ENCODE measurements around the gene CHCT1.

Gene CHCT1

DNA sequence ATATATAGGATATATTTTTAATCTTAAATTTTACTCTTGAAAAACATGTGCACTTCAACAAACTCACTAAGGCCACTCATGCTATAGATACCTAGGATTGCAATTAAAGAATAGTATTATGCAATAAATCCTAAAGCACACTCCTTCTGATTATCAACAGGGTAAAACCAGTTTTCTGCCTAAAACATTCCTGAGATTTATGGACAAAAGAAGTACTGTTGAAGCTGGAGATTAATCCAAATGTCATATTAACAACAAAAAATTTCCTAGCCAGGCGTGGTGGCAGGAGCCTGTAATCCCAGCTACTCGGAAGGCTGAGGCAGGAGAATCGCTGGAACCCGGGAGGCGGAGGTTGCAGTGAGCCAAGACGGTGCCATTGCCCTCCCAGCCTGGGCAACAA lies 21.4 kb downstream of the CHCT1 start:
- no peak for DNase-seq

DNA sequence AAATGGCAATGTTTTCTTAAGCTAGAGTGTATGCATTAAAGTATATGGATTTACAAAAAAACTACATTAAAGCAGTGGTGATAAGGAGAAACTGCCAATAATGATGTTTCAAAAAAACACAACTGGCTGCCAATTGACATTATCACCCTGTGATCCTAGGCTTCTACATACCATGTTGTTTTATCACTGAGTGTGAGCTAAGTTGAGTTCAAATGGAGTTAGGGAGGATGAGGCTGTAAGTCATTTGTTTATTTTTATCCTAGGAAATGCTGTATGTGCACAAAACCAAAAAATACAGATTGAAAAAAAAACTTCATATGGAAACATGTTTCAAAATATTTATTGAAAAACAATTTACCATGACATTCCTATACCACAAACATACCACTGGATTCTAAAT lies 22.9 kb downstream of the CHCT1 start:
- no peak for DNase-seq

DNA sequence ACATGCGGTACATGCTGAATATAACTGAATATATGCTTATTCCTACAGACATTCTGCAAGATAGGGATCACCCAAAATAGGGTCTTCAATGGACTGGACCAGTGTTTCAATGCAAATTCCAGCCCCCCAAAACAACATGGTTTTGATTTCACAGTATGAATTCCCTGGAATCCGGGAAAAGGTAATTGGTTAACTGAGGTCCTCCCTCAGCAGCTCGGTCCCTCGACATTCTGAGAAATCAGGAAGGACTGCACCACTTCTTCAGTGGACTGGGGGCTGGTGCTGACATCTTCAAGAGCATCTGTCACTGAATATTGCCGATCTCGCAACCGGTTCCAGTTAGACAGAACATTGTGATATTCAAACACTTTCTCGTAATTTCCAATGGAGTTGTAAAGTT lies 25.1 kb downstream of the CHCT1 start:
- no peak for DNase-seq

DNA sequence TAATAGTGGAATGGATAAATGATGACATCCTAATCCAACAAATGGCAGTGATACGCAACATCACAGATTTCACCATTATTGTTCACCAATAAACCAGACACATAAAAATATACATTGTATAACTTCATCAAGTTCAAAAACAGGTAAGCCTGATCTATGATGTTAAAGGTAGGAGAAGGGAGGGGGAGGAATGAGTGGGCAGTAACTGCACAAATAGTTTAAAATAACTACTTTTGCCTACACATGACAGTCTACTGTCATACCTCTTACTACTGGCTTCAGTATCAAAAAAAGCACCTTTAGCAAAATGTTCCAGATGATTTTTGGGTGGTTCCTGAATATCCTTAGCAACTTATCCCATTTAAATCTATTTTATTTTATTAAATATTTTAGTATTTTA lies 28.8 kb downstream of the CHCT1 start:
- DNase-seq, result no peak

DNA sequence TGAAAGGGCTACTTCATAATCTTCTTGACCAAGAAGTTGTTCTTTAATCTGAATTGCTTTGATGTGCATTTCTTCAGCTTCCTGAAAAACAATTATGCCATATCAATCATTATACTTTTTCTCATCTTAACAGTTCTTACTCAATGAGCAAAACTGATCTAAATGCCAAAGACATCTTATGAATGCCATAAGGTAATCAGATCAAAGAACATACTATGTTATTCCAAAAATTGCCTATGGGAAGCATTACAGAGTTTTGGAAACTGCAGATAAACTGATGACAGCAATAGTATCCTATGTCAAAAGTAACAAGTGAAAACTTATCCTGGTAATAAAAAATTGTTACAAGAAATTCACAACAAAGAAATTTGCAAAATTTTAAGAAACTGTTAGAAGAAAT lies 29.7 kb downstream of the CHCT1 start:
- no peak for DNase-seq

DNA sequence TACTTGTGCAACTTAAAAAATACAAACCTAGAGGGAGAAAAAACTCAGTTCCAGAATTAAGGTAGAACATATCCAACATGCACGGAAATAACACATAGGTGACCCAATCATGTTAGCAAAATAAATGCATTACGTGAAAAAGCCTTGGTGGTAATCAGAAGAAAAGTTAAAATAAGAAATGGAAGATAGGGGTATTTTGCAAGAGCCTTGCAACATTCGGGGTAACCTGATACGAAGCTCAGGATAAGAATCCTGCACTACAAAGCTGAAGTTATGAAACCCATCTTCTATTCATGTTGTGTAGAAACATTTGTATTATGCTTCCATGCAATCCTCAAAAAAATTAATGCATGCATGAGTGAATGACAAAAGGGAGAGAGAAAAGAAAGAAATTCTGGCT lies 33.1 kb downstream of the CHCT1 start:
- DNase-seq, result no peak

DNA sequence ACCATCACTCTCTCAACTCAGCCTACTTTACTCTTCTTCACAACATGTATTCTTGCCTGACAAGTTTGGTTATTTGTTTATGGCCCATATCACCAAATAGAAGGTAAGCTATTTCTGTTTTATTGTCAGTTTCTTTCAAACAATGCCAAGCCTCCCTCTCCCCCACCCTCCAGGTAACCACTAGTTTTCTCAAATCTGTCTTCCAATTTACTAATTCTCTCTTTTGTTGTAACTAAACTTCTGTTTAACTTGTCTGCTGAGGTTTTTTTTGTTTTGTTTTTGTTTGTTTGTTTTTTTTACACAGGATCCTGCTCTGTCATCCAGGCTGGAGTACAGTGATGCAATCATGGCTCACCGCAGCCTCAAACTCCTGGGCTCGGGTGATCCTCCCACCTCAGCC lies 34.9 kb downstream of the CHCT1 start:
- DNase-seq, result no peak

DNA sequence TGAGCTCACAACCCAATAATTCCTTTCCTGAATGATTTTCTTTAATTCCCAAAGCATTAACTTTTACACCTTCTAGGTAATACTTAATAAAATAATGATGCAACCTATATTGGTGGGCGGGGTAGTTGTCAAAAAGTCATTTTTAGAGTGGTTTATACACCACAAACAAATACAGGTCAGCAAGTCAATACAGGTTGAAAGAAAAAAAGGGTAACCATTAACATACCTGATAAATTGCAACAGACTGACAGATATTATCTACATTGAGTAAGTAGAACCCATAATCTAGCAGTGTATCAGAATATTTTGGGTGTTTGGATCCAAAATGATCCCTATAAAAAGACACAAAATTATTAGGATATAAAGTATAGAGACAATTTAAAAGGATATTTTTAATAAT lies 39.3 kb downstream of the CHCT1 start:
- DNase-seq, result no peak

DNA sequence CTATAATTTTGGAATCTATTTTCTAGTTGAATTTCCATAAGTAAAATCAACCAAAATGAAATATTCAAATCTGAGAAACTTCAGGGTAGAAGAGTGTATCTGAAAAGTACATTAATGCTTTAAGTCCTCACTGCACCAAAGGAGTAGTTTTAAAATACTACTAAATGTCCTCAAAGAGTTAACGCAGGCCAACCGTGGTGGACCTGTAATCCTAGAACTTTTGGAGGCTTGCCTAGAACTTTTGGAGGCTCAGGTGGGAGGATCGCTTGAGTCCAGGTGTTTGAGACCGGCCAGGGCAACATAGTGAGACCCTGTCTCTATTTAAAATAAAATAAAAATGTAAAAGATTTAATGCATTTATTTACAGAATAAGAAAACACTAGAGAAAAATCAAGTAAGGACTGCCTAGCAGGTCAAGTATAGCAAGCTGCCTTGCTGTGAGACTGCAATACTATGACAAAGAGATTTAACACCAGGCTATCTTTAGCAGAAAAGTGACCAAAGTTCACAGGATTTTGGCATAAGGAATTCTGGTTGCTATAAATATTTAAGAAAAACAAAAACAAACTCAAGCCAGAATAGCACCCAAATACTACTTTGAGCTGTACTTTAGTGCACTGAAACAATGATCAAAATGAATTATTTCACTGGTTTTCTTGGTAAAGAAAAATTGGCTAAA lies 41.0 kb downstream of the CHCT1 start:
- no peak for DNase-seq

DNA sequence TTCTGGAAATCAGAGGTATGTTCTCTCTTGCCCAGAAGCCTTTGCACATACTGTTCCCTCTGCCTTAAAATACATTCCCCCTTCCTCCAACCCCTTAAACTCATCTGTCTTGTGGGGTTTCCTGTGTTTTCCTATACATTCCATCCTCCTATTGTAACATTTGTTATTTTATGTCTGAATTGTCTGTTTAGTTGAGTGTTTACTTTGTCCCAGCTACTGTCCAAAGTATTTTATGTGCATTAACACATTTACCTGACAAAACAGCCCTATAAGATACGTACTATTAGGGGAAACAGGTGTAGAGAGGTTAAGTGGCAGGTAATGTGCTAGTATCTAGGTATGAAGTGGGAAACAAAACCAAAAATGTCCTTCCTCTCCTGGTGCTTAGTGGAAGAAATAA lies 42.1 kb downstream of the CHCT1 start:
- DNase-seq, result no peak

DNA sequence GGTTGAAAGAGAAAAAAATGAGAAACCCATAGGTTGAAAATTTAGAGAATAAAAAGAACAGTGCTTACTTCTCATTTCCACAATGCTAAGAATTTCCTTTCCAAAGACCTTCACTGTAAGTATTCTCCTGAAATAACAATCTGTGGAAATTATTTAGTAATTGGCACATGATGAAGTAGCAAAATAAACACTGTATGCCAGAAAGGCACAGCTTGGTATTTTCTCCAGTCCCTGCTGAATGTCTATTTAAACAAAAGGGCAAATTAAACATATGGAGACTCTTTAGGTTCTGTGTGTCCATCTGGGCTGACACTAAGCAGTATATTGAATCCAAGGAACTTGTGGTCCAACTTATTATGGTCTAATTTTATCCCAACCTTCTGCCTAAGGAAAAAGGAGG lies 46.1 kb downstream of the CHCT1 start:
- DNase-seq, result no peak

DNA sequence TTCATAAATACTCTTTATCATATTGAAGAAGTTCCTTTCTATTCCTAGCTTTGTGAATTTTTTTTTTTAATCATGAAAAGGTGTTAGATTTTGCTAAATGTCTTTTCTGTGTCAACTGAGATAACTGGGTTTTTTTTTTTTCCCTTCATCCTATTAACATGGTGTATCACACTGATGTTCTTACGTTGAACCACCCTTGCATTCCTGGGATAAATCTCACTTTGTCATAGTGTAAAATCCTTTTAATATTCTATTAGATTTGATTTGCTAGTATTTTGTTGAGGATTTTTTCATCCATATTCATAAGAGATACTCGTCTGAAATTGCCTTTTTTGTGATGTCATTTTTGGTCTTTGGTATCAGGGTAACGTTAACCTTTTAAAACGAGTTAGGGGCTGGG lies 49.2 kb downstream of the CHCT1 start:
- no peak for DNase-seq

DNA sequence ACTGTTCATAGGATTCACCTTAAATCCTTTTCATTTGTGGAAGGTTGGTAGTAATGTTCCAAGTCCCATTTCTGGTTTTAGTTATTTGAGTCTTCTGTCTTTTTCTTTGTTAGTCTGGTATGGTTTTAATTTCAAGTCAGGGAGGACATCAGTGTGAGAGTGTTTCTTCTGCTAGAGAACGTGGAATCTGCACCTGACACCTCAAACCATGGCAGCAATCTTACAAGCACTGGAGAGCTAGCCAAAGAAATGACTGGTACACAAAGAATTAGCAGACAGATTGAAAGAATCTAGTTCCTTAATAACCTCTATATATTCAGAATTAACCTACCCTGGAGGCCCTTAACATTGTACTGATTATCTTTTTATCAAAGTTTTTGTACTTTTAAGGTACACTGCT lies 50.2 kb downstream of the CHCT1 start:
- no peak for DNase-seq

DNA sequence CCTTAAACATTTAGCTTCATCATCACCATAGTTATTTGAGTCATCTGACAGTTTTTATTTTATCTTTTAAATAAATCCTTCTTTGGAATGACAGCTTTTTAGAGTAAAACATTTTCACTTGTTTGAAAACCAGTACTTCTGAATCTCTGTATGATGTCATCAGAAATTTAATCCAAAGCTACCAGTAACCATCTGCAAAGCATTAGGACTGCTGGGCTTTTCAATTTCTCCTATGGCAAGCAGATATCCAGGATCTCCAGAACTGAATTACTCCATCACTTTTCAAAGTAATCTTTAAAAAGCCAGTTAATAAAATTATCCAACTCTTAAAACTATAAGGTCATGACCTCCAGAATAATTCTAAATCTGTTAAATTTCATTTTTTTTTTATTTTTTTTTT lies 51.5 kb downstream of the CHCT1 start:
- DNase-seq, result no peak

Data from CD4-positive, alpha-beta T cell treated with Interleukin-6 for 4 hours (primary cell).